Loucy (cell line): ENCODE results near the gene SIK3.

Experiments used
- EZH2phosphoT487 ChIP-seq: fragments of 200-600 bp; IDR thresholded peaks from 2 replicates; pipeline ENCODE4 v1.6.1; 2018; ENCODE audit warnings: antibody characterized with exemption, mild to moderate bottlenecking, moderate library complexity, borderline replicate concordance
- TF ChIP-seq, protein P1 (sequence below): fragments of 200-600 bp; sonication (generic); conservative IDR thresholded peaks from 2 replicates; pipeline ENCODE4 v1.5.1; 2014; ENCODE audit warnings: mild to moderate bottlenecking, antibody characterized with exemption, low read length

DNA sequence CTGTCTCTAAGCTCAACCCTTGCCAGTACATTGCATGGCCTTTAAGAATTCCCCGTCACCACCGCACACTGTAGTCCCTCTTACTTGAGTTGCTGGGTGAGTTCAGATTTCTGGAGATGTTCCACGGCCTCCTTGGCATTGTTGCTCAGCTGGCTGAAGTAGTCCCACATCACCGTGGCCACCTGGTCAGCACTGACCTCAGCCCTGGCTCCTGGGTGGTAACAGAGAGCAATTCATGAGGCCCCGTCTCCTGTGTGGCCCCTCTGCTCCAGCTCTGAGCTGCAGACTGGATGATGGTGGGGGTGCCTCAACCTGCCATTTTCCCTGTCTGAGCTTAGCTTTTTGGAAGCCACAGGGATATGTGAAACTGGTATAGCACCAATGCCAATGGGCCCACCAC is 275.7 kb downstream of the SIK3 start:
- TF ChIP-seq, protein P1, sequence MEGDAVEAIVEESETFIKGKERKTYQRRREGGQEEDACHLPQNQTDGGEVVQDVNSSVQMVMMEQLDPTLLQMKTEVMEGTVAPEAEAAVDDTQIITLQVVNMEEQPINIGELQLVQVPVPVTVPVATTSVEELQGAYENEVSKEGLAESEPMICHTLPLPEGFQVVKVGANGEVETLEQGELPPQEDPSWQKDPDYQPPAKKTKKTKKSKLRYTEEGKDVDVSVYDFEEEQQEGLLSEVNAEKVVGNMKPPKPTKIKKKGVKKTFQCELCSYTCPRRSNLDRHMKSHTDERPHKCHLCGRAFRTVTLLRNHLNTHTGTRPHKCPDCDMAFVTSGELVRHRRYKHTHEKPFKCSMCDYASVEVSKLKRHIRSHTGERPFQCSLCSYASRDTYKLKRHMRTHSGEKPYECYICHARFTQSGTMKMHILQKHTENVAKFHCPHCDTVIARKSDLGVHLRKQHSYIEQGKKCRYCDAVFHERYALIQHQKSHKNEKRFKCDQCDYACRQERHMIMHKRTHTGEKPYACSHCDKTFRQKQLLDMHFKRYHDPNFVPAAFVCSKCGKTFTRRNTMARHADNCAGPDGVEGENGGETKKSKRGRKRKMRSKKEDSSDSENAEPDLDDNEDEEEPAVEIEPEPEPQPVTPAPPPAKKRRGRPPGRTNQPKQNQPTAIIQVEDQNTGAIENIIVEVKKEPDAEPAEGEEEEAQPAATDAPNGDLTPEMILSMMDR: no peak
- no peak for TF ChIP-seq EZH2phosphoT487
